ENCODE measurements around the gene CTDSP1. TPM values are rescaled to one million over a fixed set of nuclear protein-coding genes. Genes with fewer than 3 reads are reported as not detected.

CTDSP1 gene
- polyA plus RNA-seq, 10 donors = 77.9 to 102 (median 90.3) TPM

DNA sequence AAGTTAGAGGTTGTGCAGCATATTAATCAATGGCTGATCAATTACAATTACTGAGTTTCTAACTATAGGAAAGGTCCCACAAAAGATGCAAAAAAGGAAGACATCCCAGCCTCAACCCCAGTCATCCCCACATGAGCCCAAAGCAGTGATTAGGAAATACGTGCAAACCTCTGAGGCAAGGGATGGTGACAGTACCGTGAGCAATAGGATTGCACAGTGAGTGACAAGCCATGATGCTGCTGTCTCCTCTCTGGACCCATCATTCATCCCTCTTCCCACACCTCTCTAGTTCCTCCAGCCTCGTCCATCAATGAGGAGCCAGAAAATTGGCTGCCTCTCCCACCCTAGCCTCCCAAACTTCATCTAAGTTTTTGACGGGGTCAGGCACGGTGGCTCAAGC, 21.6 kb upstream of the CTDSP1 start:
- DNase-seq = no peak

DNA sequence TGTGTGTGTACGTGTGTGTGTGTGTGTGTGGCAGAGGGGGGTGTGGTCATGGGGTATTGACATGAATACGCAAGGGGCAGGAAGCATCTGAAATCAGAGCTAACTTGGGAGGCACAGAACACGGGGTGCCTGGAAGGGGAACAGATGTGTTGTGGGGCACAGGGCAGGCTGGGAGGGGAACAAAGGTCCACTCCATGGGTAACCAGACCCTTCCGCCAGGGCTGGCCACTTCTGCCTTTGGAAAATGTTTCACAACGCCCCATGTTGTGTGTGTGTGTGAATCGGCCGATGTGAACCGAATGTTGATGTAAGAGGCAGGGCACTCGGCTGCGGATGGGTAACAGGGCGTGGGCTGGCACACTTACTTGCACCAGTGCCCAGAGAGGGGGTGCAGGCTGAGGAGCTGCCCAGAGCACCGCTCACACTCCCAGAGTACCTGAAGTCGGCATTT, 17.7 kb upstream of the CTDSP1 start, which contains the start of gene SLC11A1:
SLC11A1 (plus strand) TSS at position 358 of the 451 bp plus-strand sequence. CDS start 96 bp downstream, outside the sequence.
- no peak for DNase-seq

DNA sequence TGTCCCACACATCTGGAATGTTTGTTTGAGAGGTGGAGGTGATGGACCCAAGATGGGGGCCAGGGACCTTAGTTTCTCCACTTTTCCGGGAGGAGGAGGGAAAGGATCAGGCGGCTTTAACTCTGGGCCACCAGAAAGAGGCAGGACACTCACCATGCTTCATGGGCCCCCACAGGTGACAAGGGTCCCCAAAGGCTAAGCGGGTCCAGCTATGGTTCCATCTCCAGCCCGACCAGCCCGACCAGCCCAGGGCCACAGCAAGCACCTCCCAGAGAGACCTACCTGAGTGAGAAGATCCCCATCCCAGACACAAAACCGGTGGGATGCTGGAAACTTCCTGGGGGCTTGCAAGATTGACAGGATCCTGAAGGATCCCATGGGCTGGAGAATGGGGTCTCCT, 16.9 kb upstream of the CTDSP1 start:
- DNase-seq = no peak

DNA sequence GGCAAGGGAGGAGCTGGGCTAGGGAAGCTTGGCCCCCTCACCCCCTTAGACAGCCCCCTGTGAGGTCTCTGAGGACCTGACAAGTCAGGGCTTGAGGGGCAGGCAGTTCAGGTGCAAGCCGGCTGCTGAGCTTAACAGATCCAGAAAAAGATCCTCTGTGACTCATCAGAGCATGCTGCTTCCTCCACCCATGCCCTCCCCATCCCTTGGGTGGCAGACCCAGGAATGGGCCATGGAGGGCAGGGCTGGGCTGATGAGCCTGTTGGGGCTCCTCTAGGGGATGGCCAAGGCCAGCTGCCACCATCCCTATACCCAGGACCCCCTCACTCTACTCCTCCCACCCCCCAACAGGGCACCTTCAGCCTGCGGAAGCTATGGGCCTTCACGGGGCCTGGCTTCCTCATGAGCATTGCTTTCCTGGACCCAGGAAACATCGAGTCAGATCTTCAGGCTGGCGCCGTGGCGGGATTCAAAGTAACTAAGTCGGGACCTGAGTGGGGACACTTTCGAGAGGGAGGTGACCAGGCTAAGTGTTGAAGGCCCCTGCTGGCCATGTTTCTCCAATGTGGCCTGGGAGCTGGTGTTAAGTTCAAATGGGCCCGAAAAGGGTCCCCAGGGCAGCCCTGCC, 15.7 kb upstream of the CTDSP1 start:
- DNase-seq = no peak

DNA sequence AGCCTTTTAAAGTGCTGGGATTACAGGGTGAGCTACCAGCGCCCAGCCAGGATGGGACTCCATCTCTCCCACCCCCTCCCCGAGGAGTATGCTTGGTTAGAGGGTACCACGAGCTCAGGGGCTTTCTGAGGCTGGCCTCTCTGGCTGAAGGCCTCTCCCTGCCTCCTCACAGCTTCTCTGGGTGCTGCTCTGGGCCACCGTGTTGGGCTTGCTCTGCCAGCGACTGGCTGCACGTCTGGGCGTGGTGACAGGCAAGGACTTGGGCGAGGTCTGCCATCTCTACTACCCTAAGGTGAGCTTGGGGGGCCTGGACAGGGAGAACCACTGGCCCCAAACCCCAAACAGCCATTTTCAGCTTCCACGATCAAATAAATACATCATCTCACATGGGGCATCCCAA, 14.7 kb upstream of the CTDSP1 start:
- no peak for DNase-seq

DNA sequence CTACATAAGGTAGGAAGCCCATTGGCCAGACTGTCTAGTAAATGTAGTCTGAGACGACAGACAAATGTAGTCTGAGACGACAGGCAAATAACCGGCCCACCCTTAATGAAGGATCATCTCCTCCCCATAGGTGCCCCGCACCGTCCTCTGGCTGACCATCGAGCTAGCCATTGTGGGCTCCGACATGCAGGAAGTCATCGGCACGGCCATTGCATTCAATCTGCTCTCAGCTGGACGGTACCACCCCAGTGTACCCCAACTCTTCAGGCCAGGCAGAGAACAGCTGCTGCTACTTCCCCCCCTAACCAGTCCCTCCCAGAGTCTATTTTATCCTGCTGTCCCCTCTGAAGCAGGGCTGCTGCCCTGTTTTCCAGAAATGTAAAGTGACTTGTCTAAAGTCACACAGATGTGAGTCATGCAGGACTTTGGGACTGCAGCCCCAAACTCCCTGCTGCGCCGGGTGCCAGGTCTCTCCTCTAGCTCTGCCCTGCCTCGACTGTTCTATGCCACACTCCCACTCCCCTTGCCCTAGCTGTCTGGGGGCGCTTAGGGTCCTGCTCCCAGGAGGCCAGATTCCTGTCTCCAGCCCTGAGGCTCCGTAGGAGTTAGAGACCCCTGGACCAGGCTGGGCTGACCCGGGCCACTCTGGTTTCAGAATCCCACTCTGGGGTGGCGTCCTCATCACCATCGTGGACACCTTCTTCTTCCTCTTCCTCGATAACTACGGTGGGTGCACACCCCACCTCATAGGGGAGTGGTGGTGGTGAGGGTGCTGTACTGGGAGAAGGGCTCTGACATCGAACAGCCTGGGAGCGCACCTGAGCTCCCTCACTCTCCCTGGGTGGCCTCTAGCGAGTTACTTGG, 12.9 kb upstream of the CTDSP1 start:
- no peak for DNase-seq

DNA sequence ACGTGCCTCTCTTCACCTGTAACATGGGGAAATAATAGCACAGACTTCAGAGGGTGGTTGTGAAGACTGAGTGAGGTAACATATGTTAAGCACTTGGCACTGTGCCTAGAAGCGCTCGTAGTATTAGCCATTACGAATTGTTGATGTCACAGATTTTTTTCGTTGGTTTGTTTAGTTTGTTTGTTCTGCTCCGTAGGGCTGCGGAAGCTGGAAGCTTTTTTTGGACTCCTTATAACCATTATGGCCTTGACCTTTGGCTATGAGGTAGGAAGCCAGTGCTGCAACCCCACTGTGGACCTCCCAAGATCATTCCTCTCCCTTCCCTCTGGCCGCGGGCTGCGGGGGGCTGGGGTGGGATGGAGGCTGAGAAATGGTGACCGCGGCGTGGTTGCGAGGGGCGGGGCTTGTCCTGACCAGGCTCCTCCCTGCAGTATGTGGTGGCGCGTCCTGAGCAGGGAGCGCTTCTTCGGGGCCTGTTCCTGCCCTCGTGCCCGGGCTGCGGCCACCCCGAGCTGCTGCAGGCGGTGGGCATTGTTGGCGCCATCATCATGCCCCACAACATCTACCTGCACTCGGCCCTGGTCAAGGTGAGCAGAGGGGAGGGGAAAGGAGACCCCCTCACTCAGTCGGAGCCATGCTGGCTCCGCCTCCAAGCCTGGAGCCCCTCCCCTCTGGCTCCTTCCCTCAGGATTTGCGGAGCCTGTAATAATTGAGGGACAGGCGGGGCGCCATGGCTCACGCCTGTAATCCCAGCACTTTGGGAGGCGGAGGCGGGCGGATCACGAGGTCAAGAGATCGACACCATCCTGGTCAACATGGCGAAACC, 12.1 kb upstream of the CTDSP1 start:
- DNase-seq = peak in 2 of 3 donors; percentile 46 to 80

DNA sequence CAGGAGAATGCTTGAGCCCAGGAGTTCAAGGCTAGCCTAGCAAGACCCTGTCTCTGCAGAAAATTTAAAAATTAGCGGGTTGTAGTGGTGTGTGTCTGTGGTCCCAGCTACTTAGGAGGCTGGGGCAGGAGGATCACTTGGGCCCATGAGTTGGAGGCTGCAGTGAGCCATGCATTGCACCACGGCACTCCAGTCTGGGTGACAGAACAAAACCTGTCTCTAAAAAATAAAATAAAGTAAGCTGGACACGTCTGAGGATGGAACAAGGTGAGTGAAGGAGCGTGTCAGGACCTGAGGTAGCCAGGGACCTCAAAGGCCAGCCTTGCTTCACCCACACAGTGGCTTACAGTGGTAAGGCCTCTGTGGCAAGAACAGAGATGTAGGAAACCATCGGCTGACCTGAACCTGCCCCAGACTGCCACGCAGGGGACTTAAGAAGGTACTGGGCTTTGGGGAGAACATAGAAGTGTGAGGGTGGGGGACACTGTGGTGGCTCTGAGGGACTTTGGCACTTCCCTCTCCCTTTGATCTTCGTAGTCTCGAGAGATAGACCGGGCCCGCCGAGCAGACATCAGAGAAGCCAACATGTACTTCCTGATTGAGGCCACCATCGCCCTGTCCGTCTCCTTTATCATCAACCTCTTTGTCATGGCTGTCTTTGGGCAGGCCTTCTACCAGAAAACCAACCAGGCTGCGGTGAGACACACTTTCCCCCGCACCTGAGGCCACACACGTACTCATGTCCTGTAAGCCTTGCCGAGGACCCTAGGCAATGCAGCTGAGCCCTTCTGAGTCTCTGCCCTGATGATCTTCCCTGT, 10.1 kb upstream of the CTDSP1 start:
- DNase-seq = no peak

DNA sequence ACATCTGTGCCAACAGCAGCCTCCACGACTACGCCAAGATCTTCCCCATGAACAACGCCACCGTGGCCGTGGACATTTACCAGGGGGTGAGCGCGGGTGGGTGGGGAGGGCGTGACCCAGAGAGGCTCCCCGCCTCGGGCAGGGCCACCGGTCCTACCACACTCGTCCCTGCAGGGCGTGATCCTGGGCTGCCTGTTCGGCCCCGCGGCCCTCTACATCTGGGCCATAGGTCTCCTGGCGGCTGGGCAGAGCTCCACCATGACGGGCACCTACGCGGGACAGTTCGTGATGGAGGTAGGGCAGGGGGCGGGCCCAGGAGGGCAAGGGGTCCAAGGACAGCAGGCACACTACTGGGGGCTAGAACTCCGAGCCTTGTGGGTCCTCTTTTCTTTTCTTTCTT, 8.5 kb upstream of the CTDSP1 start:
- DNase-seq = no peak

DNA sequence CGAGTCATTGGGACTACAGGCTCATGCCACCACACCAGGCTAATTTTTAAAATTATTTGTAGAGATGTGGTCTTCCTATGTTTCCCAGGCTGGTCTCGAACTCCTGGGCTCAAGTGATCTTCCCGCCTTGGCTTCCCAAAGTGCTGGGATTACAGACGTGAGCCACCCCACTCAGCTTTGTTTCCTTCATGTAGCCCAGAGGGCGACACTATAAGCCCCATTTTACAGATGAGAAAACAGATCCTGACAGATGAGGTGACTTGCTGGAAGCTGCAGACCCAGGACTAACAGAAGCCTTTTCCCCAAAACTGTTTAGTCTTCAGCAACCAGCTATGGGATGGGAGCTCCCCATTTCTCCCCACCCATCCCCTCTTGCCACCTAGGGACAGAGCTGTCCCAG, 7.2 kb upstream of the CTDSP1 start:
- DNase-seq = no peak

DNA sequence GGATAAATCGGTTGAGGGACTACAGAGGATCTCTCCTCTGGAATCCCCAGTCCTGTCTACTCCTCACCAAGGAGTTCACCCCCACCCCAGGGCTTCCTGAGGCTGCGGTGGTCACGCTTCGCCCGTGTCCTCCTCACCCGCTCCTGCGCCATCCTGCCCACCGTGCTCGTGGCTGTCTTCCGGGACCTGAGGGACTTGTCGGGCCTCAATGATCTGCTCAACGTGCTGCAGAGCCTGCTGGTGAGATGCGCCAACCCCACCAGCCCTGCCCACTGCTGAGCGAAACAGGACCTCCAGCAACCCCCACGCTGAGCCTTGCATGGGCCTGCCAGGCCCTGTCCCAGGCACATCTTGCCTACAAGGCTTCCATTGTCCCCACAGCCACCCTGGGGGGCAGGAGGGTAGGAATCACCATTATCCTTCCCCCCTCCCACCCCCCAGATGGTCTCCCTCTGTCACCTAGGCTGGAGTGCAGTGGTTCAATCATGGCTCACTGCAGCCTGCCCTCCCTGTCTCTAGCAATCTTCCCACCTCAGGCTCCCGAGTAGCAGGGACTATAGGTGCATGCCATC, 6.7 kb upstream of the CTDSP1 start:
- DNase-seq = no peak

DNA sequence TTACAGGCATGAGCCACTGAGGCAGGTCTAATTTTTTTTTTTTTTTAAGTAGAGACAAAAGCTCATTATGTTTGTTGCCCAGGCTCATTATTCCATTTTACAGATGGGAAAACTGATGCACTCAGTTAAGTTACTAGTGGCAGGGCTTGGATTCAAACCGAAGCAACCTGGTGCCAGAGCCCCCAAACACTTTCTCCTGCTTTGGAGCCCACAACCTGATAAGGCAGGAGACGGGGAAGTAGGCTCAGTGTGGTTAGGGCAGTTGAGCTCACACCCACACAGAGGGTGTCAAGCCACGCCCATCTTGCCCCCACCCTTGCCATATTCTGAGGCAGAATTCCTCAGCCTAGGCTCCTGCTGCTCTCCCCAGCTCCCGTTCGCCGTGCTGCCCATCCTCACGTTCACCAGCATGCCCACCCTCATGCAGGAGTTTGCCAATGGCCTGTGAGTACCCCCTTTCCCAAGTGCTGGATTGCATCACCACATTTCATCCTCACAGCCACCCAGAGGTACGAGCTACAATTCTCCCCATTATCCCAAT, 5.8 kb upstream of the CTDSP1 start:
- DNase-seq = no peak

DNA sequence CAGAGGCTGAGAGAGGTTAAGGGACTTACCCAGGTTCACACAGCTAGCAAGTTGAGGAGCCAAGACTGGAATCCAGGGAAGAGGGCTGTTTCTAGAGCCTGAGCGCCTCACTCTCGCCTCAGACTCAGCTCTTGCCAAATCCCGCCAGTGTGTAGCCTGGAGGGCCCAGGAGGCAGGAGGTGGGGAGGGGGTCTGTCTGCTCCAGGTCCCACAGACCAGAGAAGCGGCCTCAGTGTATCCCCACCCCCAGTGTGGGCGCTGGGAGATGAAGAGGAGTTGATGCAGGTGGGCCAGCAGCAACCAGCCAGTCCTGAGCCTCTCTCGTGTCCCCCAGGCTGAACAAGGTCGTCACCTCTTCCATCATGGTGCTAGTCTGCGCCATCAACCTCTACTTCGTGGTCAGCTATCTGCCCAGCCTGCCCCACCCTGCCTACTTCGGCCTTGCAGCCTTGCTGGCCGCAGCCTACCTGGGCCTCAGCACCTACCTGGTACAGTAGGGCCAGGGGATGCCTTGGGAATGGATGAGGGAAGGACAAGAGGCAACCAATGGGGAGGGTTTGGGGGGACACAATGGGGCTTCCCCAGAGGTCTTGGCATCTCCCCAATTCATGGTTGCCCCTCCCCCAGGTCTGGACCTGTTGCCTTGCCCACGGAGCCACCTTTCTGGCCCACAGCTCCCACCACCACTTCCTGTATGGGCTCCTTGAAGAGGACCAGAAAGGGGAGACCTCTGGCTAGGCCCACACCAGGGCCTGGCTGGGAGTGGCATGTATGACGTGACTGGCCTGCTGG, 5.2 kb upstream of the CTDSP1 start:
- peak in 1 of 3 donors; percentile 35 for DNase-seq

DNA sequence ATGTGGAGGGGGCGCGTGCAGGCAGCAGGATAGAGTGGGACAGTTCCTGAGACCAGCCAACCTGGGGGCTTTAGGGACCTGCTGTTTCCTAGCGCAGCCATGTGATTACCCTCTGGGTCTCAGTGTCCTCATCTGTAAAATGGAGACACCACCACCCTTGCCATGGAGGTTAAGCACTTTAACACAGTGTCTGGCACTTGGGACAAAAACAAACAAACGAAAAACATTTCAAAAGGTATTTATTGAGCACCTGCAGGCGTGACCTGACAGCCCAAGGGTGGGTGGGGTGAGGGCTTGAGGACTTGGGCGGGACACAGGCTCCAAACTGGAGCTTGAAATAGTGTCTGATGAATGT, 4.6 kb upstream of the CTDSP1 start:
- no peak for DNase-seq

DNA sequence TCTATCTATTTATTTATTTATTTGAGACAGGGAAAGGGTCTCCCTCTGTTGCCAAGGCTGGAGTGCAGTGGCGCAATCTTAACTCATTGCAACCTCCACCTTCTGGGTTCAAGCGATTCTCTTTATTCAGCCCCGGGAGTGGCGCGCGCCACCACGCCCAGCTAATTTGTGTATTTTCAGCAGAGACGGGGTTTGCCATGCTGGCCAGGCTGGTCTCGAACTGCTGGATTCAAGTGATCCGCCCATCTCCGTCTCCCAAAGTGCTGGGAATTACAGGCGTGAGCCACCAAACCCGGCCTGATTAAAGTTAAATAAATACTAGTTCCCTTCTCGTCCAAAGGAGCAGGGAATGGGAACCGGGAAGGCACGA, 4.2 kb upstream of the CTDSP1 start:
- no peak for DNase-seq

DNA sequence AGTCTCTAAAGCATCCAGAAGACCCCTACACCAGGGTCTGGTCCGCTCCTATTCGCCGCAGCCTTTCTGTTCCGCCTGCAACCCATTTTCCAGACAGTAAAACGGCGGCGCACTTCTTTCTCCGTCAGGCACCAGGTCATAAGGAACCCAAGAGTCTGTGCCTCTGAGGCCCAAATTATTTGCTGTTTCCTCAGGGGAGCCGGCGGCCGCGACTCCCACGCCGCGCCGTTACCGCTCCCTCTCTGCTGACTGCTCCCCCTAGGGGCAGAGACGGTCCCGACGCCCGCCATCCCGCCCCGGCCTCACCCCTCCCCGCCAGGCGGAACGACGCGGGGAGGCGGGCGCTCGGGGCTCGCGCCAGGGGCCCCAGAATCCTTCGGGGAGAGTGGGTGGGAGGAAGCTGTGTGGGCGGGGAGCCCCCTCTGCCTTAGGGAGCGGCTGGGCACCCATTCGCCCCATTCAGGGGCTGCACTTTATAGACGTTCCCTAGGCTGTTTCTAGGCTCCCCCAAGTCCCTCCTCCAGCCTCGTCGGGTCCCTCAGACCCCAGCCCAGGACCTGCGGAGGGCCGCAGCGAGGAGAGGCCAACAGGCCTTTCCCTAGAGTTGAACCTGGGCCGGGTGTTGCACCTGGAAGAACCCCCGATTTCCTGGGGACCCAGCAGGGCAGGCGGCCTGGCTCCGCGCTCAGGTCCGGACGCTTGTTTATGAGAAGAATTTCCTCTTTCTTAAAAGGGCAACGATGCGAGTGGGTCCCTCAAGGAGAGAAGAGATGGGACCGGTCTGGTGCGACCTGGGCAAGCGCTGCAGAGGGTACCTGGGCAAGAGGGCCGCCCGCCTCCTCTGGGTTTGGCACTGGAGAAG, 3.6 kb upstream of the CTDSP1 start:
- DNase-seq = peak; percentile 95 to 99 (median 96)

DNA sequence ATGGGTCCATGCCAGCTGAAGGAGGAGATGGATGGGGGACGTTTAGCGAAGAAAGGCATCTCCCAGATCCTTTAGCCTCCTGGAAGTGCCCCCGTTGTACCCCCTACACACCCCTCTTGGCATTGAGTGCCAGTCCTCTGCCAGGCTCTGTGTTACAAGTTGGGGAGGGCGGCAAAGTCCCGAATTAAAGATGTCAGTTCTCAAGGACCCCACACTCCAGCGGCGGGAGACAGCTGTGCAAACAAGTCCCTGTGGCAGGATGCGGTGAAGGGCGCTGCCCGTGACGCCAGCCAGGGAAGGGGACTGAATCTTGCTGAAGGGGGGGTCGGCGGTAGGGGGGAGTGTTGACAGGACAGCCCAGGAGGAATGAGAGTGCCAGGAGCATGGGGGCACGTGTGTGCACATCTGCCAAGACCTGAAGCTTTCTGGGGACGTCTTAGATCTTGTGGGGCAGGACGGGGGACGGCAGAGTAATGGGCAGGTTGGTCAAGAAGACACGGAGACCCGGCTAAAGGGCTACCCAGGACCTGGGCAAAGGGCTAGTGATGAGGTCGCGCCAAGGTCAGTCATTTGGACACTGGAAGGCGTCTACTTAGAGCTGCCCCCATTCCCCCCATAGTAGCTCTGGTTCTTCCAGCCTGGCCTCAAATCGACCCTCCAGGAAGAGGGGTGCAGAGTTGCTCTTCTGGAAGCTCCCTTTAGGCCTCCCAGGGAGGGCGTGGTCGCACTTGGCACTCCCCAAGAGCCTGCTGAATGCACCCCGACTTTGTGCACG, 2.8 kb upstream of the CTDSP1 start:
- peak; percentile 59 to 88 (median 64) for DNase-seq

DNA sequence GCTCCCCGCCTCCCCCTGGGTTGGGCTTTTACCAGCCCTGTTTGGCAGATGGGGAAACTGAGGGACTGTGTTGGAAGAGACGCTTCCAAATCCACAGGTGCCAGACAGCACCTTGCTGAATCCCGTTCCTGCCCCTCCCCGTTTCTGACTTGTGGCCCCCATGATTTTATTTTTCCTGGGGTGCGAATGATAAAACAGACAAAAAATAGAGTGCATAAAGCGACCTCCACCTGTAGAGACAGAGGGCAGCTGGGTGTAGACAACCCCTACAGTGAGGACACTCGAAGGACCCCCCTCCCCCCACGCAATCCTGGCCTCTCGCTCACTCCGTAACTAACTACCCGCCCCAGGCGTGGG, 2.2 kb upstream of the CTDSP1 start:
- no peak for DNase-seq

All from muscle of back (tissue), 11 donors.